K562 (cell line): ENCODE results near the gene CFDP1. TPM values are rescaled to one million over a fixed set of nuclear protein-coding genes. Genes with fewer than 3 reads are reported as not detected.

Experiments
- ATAC-seq: fragments of 200-7000 bp; cut with Tn5 transposase; 3 replicates; pipeline ENCODE4 v1.9.1; 2020; ENCODE audit warnings: moderate library complexity
- Bru-seq: library from RNA; stranded (reverse); fragments of 400-500 nt; gene quantifications from one replicate; lab custom pipeline; 2021; lab: Mats Ljungman, UMichigan
- BruChase-seq, 2 experiments: library from RNA; stranded (reverse); fragments of 400-500 nt; gene quantifications; one replicate each; lab custom pipeline; 2021; lab: Mats Ljungman, UMichigan
- BruUV-seq: library from RNA; stranded (reverse); fragments of 400-500 nt; replicated peaks from 2 replicates; lab custom pipeline; 2021; lab: Mats Ljungman, UMichigan
- CTCF ChIA-PET: fragments of 300-600 bp; formaldehyde crosslinking; extraction: SDS; loops from one replicate; lab custom pipeline; 2021; ENCODE audit warnings: low intra/inter-chr PET ratio; lab: Yijun Ruan, JAX
- POLR2A ChIA-PET: fragments of 300-600, 350-650 bp; sonication (Branson Sonifier 250); formaldehyde crosslinking; extraction: SDS; loops from one replicate; lab custom pipeline; 2021; ENCODE audit warnings: antibody characterized with exemption, inconsistent platforms; lab: Yijun Ruan, JAX
- DNase-seq, 4 experiments: peaks; one replicate each; pipeline versions ENCODE4 v3.0.0 to v3.0.0-alpha.2; 2011 to 2018; ENCODE audit warnings: low spot score in 3 of 4, mixed read lengths in 3 of 4; ENCODE audit errors: extremely low read depth in 1 of 4
- FAIRE-seq: peaks from 2 replicates; lab custom pipeline; 2011; peaks lifted over from hg19 to GRCh38; lab: Jason Lieb, UNC
- H2AFZ ChIP-seq: 2 replicates; pipeline ENCODE4 v1.6.0; 2011; ENCODE audit warnings: low read depth, low read length, control low read depth, inconsistent platforms
- H3K27ac ChIP-seq: fragments of 200-600 bp; 3 replicates; pipeline ENCODE4 v1.8.0; 2011; ENCODE audit warnings: low read depth, mild to moderate bottlenecking, control low read depth, inconsistent platforms, low read length, moderate library complexity, mixed read lengths; ENCODE audit errors: extremely low read depth
- H3K27me3 ChIP-seq, 2 experiments: fragments of 300-600 bp in 1 of 2; 2 replicates in 1 of 2; 3 replicates in 1 of 2; pipeline versions ENCODE4 v1.6.0 to v1.8.0; 2011; ENCODE audit warnings: inconsistent platforms in 2 of 2, low read length in 2 of 2, mild to moderate bottlenecking in 1 of 2, mixed read lengths in 1 of 2, moderate library complexity in 1 of 2; ENCODE audit not compliant: control insufficient read depth in 2 of 2, insufficient read depth in 2 of 2
- H3K36me3 ChIP-seq: fragments of 300-600 bp; 3 replicates; pipeline ENCODE4 v1.8.0; 2011; ENCODE audit warnings: mild to moderate bottlenecking, low read length, inconsistent platforms; ENCODE audit not compliant: control insufficient read depth, insufficient read depth
- H3K4me1 ChIP-seq, 2 experiments: fragments of 200-600 bp in 1 of 2; replicated peaks in 1 of 2; 2 replicates in 1 of 2; 3 replicates in 1 of 2; pipeline versions ENCODE4 v1.5.1 to v1.8.0; 2011; ENCODE audit warnings: inconsistent platforms in 2 of 2, low read length in 2 of 2, mild to moderate bottlenecking in 1 of 2, mixed read lengths in 1 of 2, moderate library complexity in 1 of 2; ENCODE audit not compliant: control insufficient read depth in 2 of 2, insufficient read depth in 2 of 2
- H3K4me2 ChIP-seq: 2 replicates; pipeline ENCODE4 v1.6.1; 2011; ENCODE audit warnings: low read length, control low read depth, inconsistent platforms, mixed read lengths; ENCODE audit not compliant: insufficient read depth
- H3K4me3 ChIP-seq: fragments of 200-600 bp; sonication (generic), shearing (Covaris generic); 2 replicates; pipeline ENCODE4 v1.5.1; 2016; ENCODE audit warnings: control low read depth, inconsistent platforms
- H3K79me2 ChIP-seq: fragments of 200-600 bp; 3 replicates; pipeline ENCODE4 v1.8.0; 2011; ENCODE audit warnings: low read length, inconsistent platforms; ENCODE audit not compliant: control insufficient read depth, insufficient read depth
- H3K9ac ChIP-seq, 2 experiments: 2 replicates each; pipeline versions ENCODE4 v1.6.0 to v1.6.1; 2011; ENCODE audit warnings: low read depth in 2 of 2, low read length in 2 of 2, control low read depth in 1 of 2, inconsistent platforms in 1 of 2, mild to moderate bottlenecking in 1 of 2, mixed read lengths in 1 of 2; ENCODE audit not compliant: insufficient read depth in 1 of 2
- H3K9me1 ChIP-seq: one replicate; pipeline ENCODE4 v1.6.0; 2011; ENCODE audit warnings: inconsistent platforms, mild to moderate bottlenecking, low read length, moderate library complexity; ENCODE audit not compliant: control insufficient read depth, insufficient read depth
- H3K9me3 ChIP-seq: replicated peaks from 2 replicates; pipeline ENCODE4 v1.5.1; 2011; ENCODE audit warnings: low read depth, low read length, inconsistent platforms; ENCODE audit not compliant: control insufficient read depth, insufficient read depth
- H4K20me1 ChIP-seq: replicated peaks from 2 replicates; pipeline ENCODE4 v1.6.1; 2011; ENCODE audit warnings: low read length, inconsistent platforms, mixed read lengths; ENCODE audit not compliant: control insufficient read depth, insufficient read depth
- CCAR2 ChIP-seq: fragments of 200-400 bp; formaldehyde crosslinking; IDR thresholded peaks from 2 replicates; pipeline ENCODE4 v1.6.1; 2017; ENCODE audit warnings: mild to moderate bottlenecking, low read depth, low read length
- IFI16 ChIP-seq: fragments of 250-450 bp; sonication (Bioruptor Pico); IDR thresholded peaks from 2 replicates; pipeline ENCODE4 v2.1.2; 2022; ENCODE audit warnings: mild to moderate bottlenecking, inconsistent platforms
- LARP7 ChIP-seq: fragments of 450-650 bp; IDR thresholded peaks from 2 replicates; pipeline ENCODE4 v1.6.1; 2016
- LCOR ChIP-seq: sonication (generic); formaldehyde crosslinking; IDR thresholded peaks from 2 replicates; pipeline ENCODE4 v1.8.0; 2022; ENCODE audit warnings: mild to moderate bottlenecking, missing genetic modification reagents
- NR4A1 ChIP-seq, 2 experiments: fragments of 250-450 bp in 1 of 2; fragments of 450-650 bp in 1 of 2; sonication (Bioruptor Pico) in 1 of 2; IDR thresholded peaks; 2 replicates each; pipeline versions ENCODE4 v1.4.0 to v1.6.1; 2016 to 2020; ENCODE audit warnings: mild to moderate bottlenecking in 2 of 2, missing compliant biosample characterization in 1 of 2, missing genetic modification characterization in 1 of 2, moderate library complexity in 1 of 2
- STAG1 ChIP-seq: sonication (generic); formaldehyde crosslinking; IDR thresholded peaks from 2 replicates; pipeline ENCODE4 v1.5.0; 2020; ENCODE audit warnings: missing genetic modification reagents, borderline replicate concordance
- ZBED1 ChIP-seq: IDR thresholded peaks from 2 replicates; pipeline ENCODE4 v1.6.1; 2014
- ZC3H4 ChIP-seq: sonication (generic); formaldehyde crosslinking; IDR thresholded peaks from 2 replicates; pipeline ENCODE4 v1.9.0; 2021; ENCODE audit warnings: missing genetic modification reagents, borderline replicate concordance
- ZNF143 ChIP-seq: sonication (generic); formaldehyde crosslinking; IDR thresholded peaks from 2 replicates; pipeline ENCODE4 v1.9.0; 2022; ENCODE audit warnings: mild to moderate bottlenecking, missing genetic modification reagents
- ZNF76 ChIP-seq: fragments of 250-450 bp; sonication (Bioruptor Pico); IDR thresholded peaks from 2 replicates; pipeline ENCODE4 v1.4.0; 2020; ENCODE audit warnings: mild to moderate bottlenecking, moderate library complexity, borderline replicate concordance
- WGBS: fragments of 100-300 bp; shearing (Covaris generic); methylation state at CpG from one replicate; pipeline ENCODE4 v1.1.6; 2016; ENCODE audit warnings: low coverage, mixed read lengths; ENCODE audit not compliant: insufficient coverage; ENCODE audit errors: missing lambda C conversion rate; 5-methylcytosine and 5-hydroxymethylcytosine counted together
- in situ Hi-C: fragments of 300-500 bp; cut with MboI; formaldehyde crosslinking; loops from 4 replicates; pipeline ENCODE4 v1.15.0; 2018; ENCODE audit warnings: inconsistent platforms, mixed read lengths
- intact Hi-C: fragments of 100-400 bp; cut with micrococcal nuclease; formaldehyde crosslinking; loops from 2 replicates; pipeline ENCODE4 v1.14.2; 2022
- long read RNA-seq, 3 experiments: library from polyadenylated mRNA in 2 of 3; library from RNA in 1 of 3; unstranded in 2 of 3; stranded (forward) in 1 of 3; transcript quantifications; one replicate each; pipeline ENCODE4 v2.0.0, GENCODE V29; 2019 to 2022
- polyA minus RNA-seq, 3 experiments: library from RNA; depleted of rRNA, polyadenylated mRNA; stranded (reverse); fragments of >200 nt; gene quantifications; 2 replicates each; pipeline ENCODE4 v1.2.3, GENCODE V29; 2011
- polyA plus RNA-seq, 8 experiments: library from polyadenylated mRNA; depleted of rRNA in 4 of 8; stranded (reverse) in 5 of 8; unstranded in 3 of 8; fragments of >200 nt; fragmentation: Nextera tagmentation in 2 of 8; fragmentation: Illumina TruSeq in 1 of 8; extraction: Ambion mirVana in 2 of 8; extraction: Trizol in 1 of 8; gene quantifications; 2 replicates each; pipeline versions ENCODE4 v1.2.1 to v1.2.3, GENCODE V29; 2011 to 2014; ENCODE audit warnings: inconsistent platforms in 1 of 8, missing spikeins in 1 of 8
- total RNA-seq, 7 experiments: library from RNA; depleted of rRNA in 6 of 7; stranded (reverse); fragments of >200 nt in 6 of 7; fragmentation: Illumina TruSeq in 2 of 7; extraction: Trizol in 2 of 7; gene quantifications; 2 replicates each; pipeline versions ENCODE4 v1.2.1 to v1.2.3, GENCODE V29; 2011 to 2021; ENCODE audit warnings: low replicate concordance in 1 of 7
- TF ChIP-seq, protein P1 (sequence below), 2 experiments: fragments of 450-650 bp; IDR thresholded peaks; 2 replicates each; pipeline ENCODE4 v1.6.1; 2016
- TF ChIP-seq, protein P2 (sequence below): fragments of 250-450 bp; sonication (Bioruptor Pico); IDR thresholded peaks from 2 replicates; pipeline ENCODE4 v1.8.0; 2021; ENCODE audit warnings: borderline replicate concordance, mild to moderate bottlenecking, moderate library complexity; ENCODE audit not compliant: poor library complexity, severe bottlenecking

Gene CFDP1
- 50.7 and 123 TPM in 2 replicates for total RNA-seq (2011; cell fraction: chromatin; rRNA removed; ENCODE audit: low replicate concordance)
- 30.4 and 36.8 TPM in 2 replicates for total RNA-seq (2011; cell fraction: nucleolus; rRNA removed)
- total RNA-seq (2011; cell fraction: nucleoplasm; rRNA removed), result 80.4 and 108 TPM in 2 replicates
- total RNA-seq (2014; rRNA removed) (40.0 and 43.7 TPM in 2 replicates), total RNA-seq (2014; rRNA removed; fragmentation: Illumina TruSeq; extraction: Trizol) (70.4 and 73.6 TPM in 2 replicates), total RNA-seq (2015; rRNA removed; fragmentation: Illumina TruSeq; extraction: Trizol) (76.7 and 77.1 TPM in 2 replicates), total RNA-seq (2021) (30.3 and 31.5 TPM in 2 replicates), polyA plus RNA-seq (2011; rRNA removed) (29.2 and 44.3 TPM in 2 replicates), polyA plus RNA-seq (2014; fragmentation: Illumina TruSeq; extraction: Trizol) (61.1 and 78.4 TPM in 2 replicates), polyA plus RNA-seq (2014; fragmentation: Nextera tagmentation; extraction: Ambion mirVana) (10 to 100 TPM; 33.4 to 61.7 TPM), polyA plus RNA-seq (2014; rRNA removed) (57.5 and 65.0 TPM in 2 replicates), polyA minus RNA-seq (2011; rRNA and poly(A)+ RNA removed) (40.5 and 47.0 TPM in 2 replicates), Bru-seq, nascent RNA (percentile 76 among the genes with signal in this experiment), BruChase-seq, experiment 1, labeled RNA remaining after a 2-hour chase (percentile 78 among the genes with signal in this experiment), BruChase-seq, experiment 2, labeled RNA remaining after a 6-hour chase (percentile 78 among the genes with signal in this experiment)
- polyA plus RNA-seq (2011; cell fraction: cytosol; rRNA removed), result 6.2 and 13.8 TPM in 2 replicates
- polyA plus RNA-seq (2011; cell fraction: nucleus; rRNA removed), result 10.1 and 10.6 TPM in 2 replicates
- polyA plus RNA-seq (2012), result 33.8 and 53.4 TPM in 2 replicates
- 7.4 and 16.0 TPM in 2 replicates for polyA minus RNA-seq (2011; cell fraction: cytosol; rRNA and poly(A)+ RNA removed)
- 16.4 and 24.8 TPM in 2 replicates for polyA minus RNA-seq (2011; cell fraction: nucleus; rRNA and poly(A)+ RNA removed)
- long read RNA-seq, experiment 1, transcript CFDP1-201 (7 exons, 1,275 nt), result major isoform, 53 of 77 reads
- long read RNA-seq, experiment 1, partial matches to known transcripts, result 16 of 77 reads
- long read RNA-seq, experiment 1, other reads (novel, unspliced or antisense), result 7 of 77 reads
- long read RNA-seq, experiment 2, transcript CFDP1-201 (7 exons, 1,275 nt), result major isoform, 18 of 34 reads
- long read RNA-seq, experiment 2, partial matches to known transcripts, result 10 of 34 reads
- long read RNA-seq, experiment 2, other reads (novel, unspliced or antisense), result 6 of 34 reads
- long read RNA-seq, experiment 3, transcript CFDP1-201 (7 exons, 1,275 nt), result major isoform, 14 of 20 reads
- long read RNA-seq, experiment 3, partial matches to known transcripts, result 3 of 20 reads
- long read RNA-seq, experiment 3, other reads (novel, unspliced or antisense), result 3 of 20 reads

DNA sequence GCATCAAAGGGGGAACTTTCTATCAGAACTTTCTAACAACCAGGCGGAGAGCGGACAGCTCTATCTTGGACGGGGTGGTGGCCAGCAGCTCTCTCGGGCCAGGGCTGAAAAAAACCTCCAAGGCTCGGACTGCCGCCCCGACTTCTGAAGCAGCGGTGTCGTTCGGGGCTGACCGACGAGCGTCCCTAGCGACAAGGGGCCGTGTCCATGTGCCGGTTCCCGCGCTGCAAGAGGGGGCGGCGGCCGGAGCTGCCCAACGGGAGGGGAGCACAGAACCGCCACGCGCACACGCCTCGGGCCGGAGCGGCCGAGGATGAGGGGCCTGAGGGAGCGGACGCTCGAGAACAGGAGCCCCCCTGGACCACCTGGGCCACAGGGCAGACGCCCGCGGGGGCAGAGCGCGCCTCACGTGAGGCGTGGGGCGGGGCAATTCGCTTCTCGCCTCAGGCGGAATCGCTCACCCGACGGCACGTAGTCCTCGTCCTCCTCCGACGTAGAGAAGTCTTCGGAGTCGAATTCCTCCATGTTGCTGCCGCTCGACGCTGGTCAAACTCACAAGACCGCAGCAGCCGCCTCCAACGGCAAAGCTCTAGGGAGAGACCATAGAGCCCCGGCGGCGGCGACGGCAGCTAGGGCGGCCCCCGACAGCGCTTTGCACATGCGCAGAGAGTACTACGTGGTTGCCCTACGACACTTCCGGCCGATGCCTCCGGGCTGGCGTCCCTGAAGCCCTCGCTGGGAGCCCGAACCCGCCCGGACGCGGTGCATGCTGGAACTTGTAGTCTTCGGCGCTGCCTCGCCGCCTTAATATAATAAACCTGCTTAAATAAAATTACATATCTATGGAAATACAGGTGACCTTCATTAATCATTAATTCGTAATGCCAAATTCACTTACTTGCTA is at the start of gene CFDP1:
TSS of gene CFDP1 (minus strand) at position 676 of the 904 bp plus-strand sequence. CDS start at position 525, 151 bp downstream.
- in situ Hi-C loops (no loop called here), intact Hi-C loops (loop anchor here (1.0 to 2.0 kb wide), 2 partner anchors 12 to 32 kb away; partner anchors contain the start of gene TMEM170A)
- H3K36me3 ChIP-seq, result peaks cover 5% of the 10 kb centered on the region; the same call in 1 of the 3 replicates
- peaks cover 6 to 19% of the 10 kb centered on the region in 2 experiments; a peak in 4 of 5 replicates for H3K4me1 ChIP-seq
- peak; percentile 88 for FAIRE-seq
- H3K9me1 ChIP-seq, result no peaks in the 10 kb centered on the region
- BruUV-seq, result TSS peak; percentile 70
- peak within 1 kb of the TSS; percentile 76 for H3K4me3 ChIP-seq
- peaks cover 40% of the 10 kb centered on the region for H3K79me2 ChIP-seq
- POLR2A ChIA-PET, result interaction anchor here (0.6 to 2.7 kb wide), 20 partner anchors 9 to 1758 kb away, joined by 3 to 19 read pairs (median 4); partner anchors contain the start of genes ADAT1, MON1B and TMEM231
- H4K20me1 ChIP-seq, result no peaks in the 10 kb centered on the region
- H3K27me3 ChIP-seq, result no peaks in the 10 kb centered on the region
- CTCF ChIA-PET, result interaction anchor here (0.7 kb wide), 2 partner anchors 32 kb away, joined by 3 to 5 read pairs; partner anchors contain the start of gene TMEM170A
- WGBS, result 1% methylated on average over 70 of the region's 85 CpGs
- H3K9me3 ChIP-seq, result no peaks in the 10 kb centered on the region
- peak within 1 kb of the TSS; percentile 89 to 97 for H3K9ac ChIP-seq
- DNase-seq, result peak; percentile 97
- H2AFZ ChIP-seq, result peak within 1 kb of the TSS; percentile 99
- H3K27ac ChIP-seq, result peak within 1 kb of the TSS; percentile 95
- ATAC-seq, result peak; percentile 92
- peak within 1 kb of the TSS; percentile 97 for H3K4me2 ChIP-seq
- TF ChIP-seq LARP7 (peak; percentile 34; the same call in 1 of the 2 replicates), ZBED1 (0 out of 2 replicates have a peak, but pooled peaks have one; percentile 53), LCOR (peak; percentile 90; the same call in 1 of the 2 replicates), ZNF76 (CRISPR knock-in tag) (peak; percentile 51; the same call in 1 of the 2 replicates), IFI16 (CRISPR knock-in tag) (no peak), CCAR2 (no peak), ZNF143 (CRISPR knock-in tag) (peak; percentile 89), ZC3H4 (CRISPR knock-in tag) (no peak), STAG1 (CRISPR knock-in tag) (peak; percentile 36; the same call in 1 of the 2 replicates), NR4A1 (CRISPR knock-in tag; IDR thresholded peaks at IDR 0.05) (no peak), NR4A1 (tag; IDR thresholded peaks at IDR 0.05) (peak; percentile 62; the same call in 1 of the 2 replicates)
- TF ChIP-seq, protein P1, sequence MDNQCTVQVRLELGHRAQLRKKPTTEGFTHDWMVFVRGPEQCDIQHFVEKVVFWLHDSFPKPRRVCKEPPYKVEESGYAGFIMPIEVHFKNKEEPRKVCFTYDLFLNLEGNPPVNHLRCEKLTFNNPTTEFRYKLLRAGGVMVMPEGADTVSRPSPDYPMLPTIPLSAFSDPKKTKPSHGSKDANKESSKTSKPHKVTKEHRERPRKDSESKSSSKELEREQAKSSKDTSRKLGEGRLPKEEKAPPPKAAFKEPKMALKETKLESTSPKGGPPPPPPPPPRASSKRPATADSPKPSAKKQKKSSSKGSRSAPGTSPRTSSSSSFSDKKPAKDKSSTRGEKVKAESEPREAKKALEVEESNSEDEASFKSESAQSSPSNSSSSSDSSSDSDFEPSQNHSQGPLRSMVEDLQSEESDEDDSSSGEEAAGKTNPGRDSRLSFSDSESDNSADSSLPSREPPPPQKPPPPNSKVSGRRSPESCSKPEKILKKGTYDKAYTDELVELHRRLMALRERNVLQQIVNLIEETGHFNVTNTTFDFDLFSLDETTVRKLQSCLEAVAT (IDR thresholded peaks at IDR 0.05), result no peak
- TF ChIP-seq, protein P2, sequence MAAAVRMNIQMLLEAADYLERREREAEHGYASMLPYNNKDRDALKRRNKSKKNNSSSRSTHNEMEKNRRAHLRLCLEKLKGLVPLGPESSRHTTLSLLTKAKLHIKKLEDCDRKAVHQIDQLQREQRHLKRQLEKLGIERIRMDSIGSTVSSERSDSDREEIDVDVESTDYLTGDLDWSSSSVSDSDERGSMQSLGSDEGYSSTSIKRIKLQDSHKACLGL (CRISPR knock-in tag), result peak; percentile 85
